ENCODE data around the gene ALPG.
"Not testable (repeated sequence)": the region's sequence is repeated elsewhere in the genome, so short reads cannot be mapped to it uniquely, and the experiment has no call there.

The ALPG gene

DNA sequence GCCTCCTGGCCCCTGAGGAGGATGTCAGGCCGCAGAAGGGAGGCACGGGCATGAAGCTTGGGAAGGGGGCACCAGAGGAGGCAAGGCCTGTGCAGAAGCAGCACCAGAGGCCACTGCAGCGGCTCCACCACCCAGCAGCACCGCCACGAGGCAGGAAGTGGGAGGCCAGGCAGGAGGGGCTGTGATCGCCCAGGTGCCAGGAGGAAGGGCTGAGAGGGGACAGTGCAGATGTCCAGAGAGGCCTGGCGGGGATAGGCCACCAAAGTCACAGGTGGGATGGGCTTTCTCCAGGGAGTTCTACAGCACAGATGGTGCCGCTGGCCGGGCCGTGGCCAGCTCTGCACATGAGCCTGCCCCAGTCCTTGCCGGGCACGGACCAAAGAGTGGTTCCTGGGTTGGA is 43.3 kb downstream of the ALPG start:
- Histone ChIP-seq H4K12ac (ENCODE audit: low read depth, low read length) (no peak overlapping the region), H3K9ac (ENCODE audit: low read length) (no peak overlapping the region), H3K9me3 (ENCODE audit: insufficient read depth, low read depth, low read length) (no peaks in the 10 kb centered on the region), H3K18ac (ENCODE audit: low read length) (no peak overlapping the region), H4K91ac (ENCODE audit: low read depth, low read length) (no peak overlapping the region), H3K4me1 (ENCODE audit: control insufficient read depth in 1 of 2, insufficient read depth in 2 of 2, low read length in 2 of 2) (no peaks in the 10 kb centered on the region), H3K4me3 (ENCODE audit: low read depth, low read length) (no peak overlapping the region), H3K23ac (ENCODE audit: low read length) (no peak overlapping the region), H3K79me2 (ENCODE audit: control insufficient read depth, insufficient read depth, low read length, poor library complexity) (no peaks in the 10 kb centered on the region), H2AFZ (ENCODE audit: insufficient read depth, low read length, poor library complexity) (no peak overlapping the region), H3K27me3 (ENCODE audit: insufficient read depth, low read length) (no peaks in the 10 kb centered on the region), H2BK5ac (ENCODE audit: low read depth, low read length, poor library complexity) (no peak overlapping the region), H3K36me3 (ENCODE audit: control insufficient read depth in 1 of 2, insufficient read depth in 2 of 2, low read length in 2 of 2) (no peaks in the 10 kb centered on the region), H3K14ac (ENCODE audit: low read length) (no peak overlapping the region), H2AK5ac (ENCODE audit: low read length) (no peak overlapping the region), H4K8ac (ENCODE audit: low read depth, low read length) (no peak overlapping the region), H3K4ac (ENCODE audit: low read depth, low read length) (no peak overlapping the region), H3K79me1 (ENCODE audit: low read length) (no peaks in the 10 kb centered on the region), H2BK12ac (ENCODE audit: low read length) (no peak overlapping the region), H2BK120ac (ENCODE audit: insufficient read depth, low read length, poor library complexity) (no peak overlapping the region), H3K27ac (ENCODE audit: low read depth, low read length) (no peak overlapping the region), H3K4me2 (ENCODE audit: low read length) (no peak overlapping the region)
- WGBS (ENCODE audit: extremely low coverage, insufficient coverage, insufficient read length), result no CpG with 5 or more reads among the region's 12 CpGs
- no peak for DNase-seq

- H3K79me1 ChIP-seq (ENCODE audit: low read length); H3K23ac ChIP-seq (ENCODE audit: low read length); H3K79me2 ChIP-seq (ENCODE audit: control insufficient read depth, insufficient read depth, low read length, poor library complexity); H4K8ac ChIP-seq (ENCODE audit: low read depth, low read length); H2AFZ ChIP-seq (ENCODE audit: insufficient read depth, low read length, poor library complexity); H3K18ac ChIP-seq (ENCODE audit: low read length); H3K36me3 ChIP-seq (ENCODE audit: control insufficient read depth in 1 of 2, insufficient read depth in 2 of 2, low read length in 2 of 2); H3K27me3 ChIP-seq (ENCODE audit: insufficient read depth, low read length); H3K4me2 ChIP-seq (ENCODE audit: low read length); H3K9me3 ChIP-seq (ENCODE audit: insufficient read depth, low read depth, low read length); H2BK120ac ChIP-seq (ENCODE audit: insufficient read depth, low read length, poor library complexity); H3K4me3 ChIP-seq (ENCODE audit: low read depth, low read length); H4K12ac ChIP-seq (ENCODE audit: low read depth, low read length); H3K27ac ChIP-seq (ENCODE audit: low read depth, low read length); H3K4me1 ChIP-seq (ENCODE audit: control insufficient read depth in 1 of 2, insufficient read depth in 2 of 2, low read length in 2 of 2); H4K91ac ChIP-seq (ENCODE audit: low read depth, low read length); H3K4ac ChIP-seq (ENCODE audit: low read depth, low read length); H2AK5ac ChIP-seq (ENCODE audit: low read length); H2BK12ac ChIP-seq (ENCODE audit: low read length); DNase-seq; H3K14ac ChIP-seq (ENCODE audit: low read length); H3K9ac ChIP-seq (ENCODE audit: low read length); H2BK5ac ChIP-seq (ENCODE audit: low read depth, low read length, poor library complexity): not testable (repeated sequence)
- WGBS (ENCODE audit: extremely low coverage, insufficient coverage, insufficient read length), result no CpG with 5 or more reads among the region's 3 CpGs
Measured at GRCh38 chr2:232451645-232452044, 45.0 kb downstream of the ALPG start.

DNA sequence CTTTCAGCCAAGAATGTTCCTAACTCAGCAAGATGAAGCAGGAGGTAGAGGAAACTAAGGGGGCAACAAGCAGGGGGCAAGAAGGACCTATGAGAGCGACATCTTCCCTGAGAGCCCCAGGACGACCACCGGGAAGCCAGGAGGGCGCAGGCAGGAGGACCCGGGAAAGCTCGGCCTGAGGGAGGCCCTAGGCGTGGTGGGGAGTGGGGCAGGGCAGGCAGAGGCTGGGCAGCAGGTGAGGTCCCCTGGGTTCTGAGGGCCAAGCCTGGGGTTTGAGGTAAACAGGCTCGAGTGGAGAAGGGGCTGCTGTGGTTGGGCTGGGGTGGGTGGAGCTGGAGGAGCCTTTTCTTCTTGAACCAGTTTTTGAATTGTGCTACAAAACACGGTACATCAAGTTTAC is 48.0 kb downstream of the ALPG start:
- Histone ChIP-seq H3K79me1 (ENCODE audit: low read length) (no peaks in the 10 kb centered on the region), H2AK5ac (ENCODE audit: low read length) (no peak overlapping the region), H3K79me2 (ENCODE audit: control insufficient read depth, insufficient read depth, low read length, poor library complexity) (no peaks in the 10 kb centered on the region), H2BK5ac (ENCODE audit: low read depth, low read length, poor library complexity) (no peak overlapping the region), H3K36me3 (ENCODE audit: control insufficient read depth in 1 of 2, insufficient read depth in 2 of 2, low read length in 2 of 2) (no peaks in the 10 kb centered on the region), H4K12ac (ENCODE audit: low read depth, low read length) (no peak overlapping the region), H3K4me2 (ENCODE audit: low read length) (no peak overlapping the region), H3K9me3 (ENCODE audit: insufficient read depth, low read depth, low read length) (peaks cover 4% of the 10 kb centered on the region), H3K27ac (ENCODE audit: low read depth, low read length) (no peak overlapping the region), H3K4ac (ENCODE audit: low read depth, low read length) (no peak overlapping the region), H2AFZ (ENCODE audit: insufficient read depth, low read length, poor library complexity) (no peak overlapping the region), H3K4me3 (ENCODE audit: low read depth, low read length) (no peak overlapping the region), H3K14ac (ENCODE audit: low read length) (no peak overlapping the region), H4K8ac (ENCODE audit: low read depth, low read length) (no peak overlapping the region), H3K23ac (ENCODE audit: low read length) (no peak overlapping the region), H2BK120ac (ENCODE audit: insufficient read depth, low read length, poor library complexity) (no peak overlapping the region), H3K4me1 (ENCODE audit: control insufficient read depth in 1 of 2, insufficient read depth in 2 of 2, low read length in 2 of 2) (no peaks in the 10 kb centered on the region), H3K9ac (ENCODE audit: low read length) (no peak overlapping the region), H2BK12ac (ENCODE audit: low read length) (no peak overlapping the region), H4K91ac (ENCODE audit: low read depth, low read length) (no peak overlapping the region), H3K27me3 (ENCODE audit: insufficient read depth, low read length) (no peaks in the 10 kb centered on the region), H3K18ac (ENCODE audit: low read length) (no peak overlapping the region)
- DNase-seq, result no peak
- no CpG with 5 or more reads among the region's 9 CpGs for WGBS (ENCODE audit: extremely low coverage, insufficient coverage, insufficient read length)

DNA sequence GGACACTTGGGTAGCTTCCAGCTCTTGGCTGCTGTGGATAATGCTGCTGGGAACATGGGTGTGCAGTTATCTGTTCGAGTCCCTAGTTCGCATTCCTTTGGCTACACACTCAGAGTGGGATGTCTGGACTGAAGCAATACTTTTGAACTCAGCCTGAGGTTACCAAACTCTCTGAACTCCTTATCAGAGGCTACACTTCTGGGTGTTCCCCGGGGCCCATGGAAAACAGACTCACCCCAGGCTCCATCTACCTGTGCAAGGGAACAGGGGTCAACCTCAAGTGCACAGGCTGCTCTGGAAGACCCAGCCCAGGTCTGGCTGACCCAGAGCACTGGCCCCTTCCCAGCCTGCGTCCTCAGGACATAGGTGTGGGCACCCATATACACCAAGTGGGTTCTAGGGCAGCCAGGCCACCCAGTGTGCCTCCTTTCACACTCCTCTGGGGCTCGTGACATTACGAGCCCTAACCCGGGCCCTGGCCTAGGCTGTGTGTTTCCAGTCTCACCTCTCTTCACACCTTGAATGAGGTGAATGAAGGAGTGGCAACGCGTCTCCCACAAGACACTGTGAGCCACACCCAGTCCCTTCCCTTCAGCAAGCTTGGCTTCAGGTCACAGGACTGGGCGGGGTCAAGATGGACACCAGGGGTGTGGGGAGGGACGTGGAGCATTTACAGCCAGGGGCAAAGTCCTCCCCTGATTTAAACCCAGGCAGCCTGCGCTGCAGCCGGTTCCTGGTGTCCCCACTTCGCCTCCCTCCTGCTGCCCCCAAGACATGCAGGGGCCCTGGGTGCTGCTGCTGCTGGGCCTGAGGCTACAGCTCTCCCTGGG is 49.0 kb downstream of the ALPG start, which contains the start of gene ALPI:
TSS of gene ALPI (plus strand) at position 728 of the 830 bp plus-strand sequence. CDS start at position 775, 47 bp downstream.
- Histone ChIP-seq H3K14ac (ENCODE audit: low read length) (no peak within 1 kb of the TSS), H4K8ac (ENCODE audit: low read depth, low read length) (no peak within 1 kb of the TSS), H3K4me3 (ENCODE audit: low read depth, low read length) (no peak within 1 kb of the TSS), H2BK12ac (ENCODE audit: low read length) (no peak within 1 kb of the TSS), H3K36me3 (ENCODE audit: control insufficient read depth in 1 of 2, insufficient read depth in 2 of 2, low read length in 2 of 2) (no peaks in the 10 kb centered on the region), H4K12ac (ENCODE audit: low read depth, low read length) (no peak within 1 kb of the TSS), H3K4me2 (ENCODE audit: low read length) (no peak within 1 kb of the TSS), H2BK5ac (ENCODE audit: low read depth, low read length, poor library complexity) (no peak within 1 kb of the TSS), H3K4me1 (ENCODE audit: control insufficient read depth in 1 of 2, insufficient read depth in 2 of 2, low read length in 2 of 2) (no peaks in the 10 kb centered on the region), H3K79me1 (ENCODE audit: low read length) (no peaks in the 10 kb centered on the region), H3K27ac (ENCODE audit: low read depth, low read length) (no peak within 1 kb of the TSS), H3K9ac (ENCODE audit: low read length) (no peak within 1 kb of the TSS), H3K79me2 (ENCODE audit: control insufficient read depth, insufficient read depth, low read length, poor library complexity) (no peaks in the 10 kb centered on the region), H3K18ac (ENCODE audit: low read length) (no peak within 1 kb of the TSS), H3K4ac (ENCODE audit: low read depth, low read length) (no peak within 1 kb of the TSS), H2AK5ac (ENCODE audit: low read length) (no peak within 1 kb of the TSS), H2BK120ac (ENCODE audit: insufficient read depth, low read length, poor library complexity) (no peak within 1 kb of the TSS), H4K91ac (ENCODE audit: low read depth, low read length) (no peak within 1 kb of the TSS), H3K27me3 (ENCODE audit: insufficient read depth, low read length) (no peaks in the 10 kb centered on the region), H3K23ac (ENCODE audit: low read length) (no peak within 1 kb of the TSS), H3K9me3 (ENCODE audit: insufficient read depth, low read depth, low read length) (peaks cover 6% of the 10 kb centered on the region), H2AFZ (ENCODE audit: insufficient read depth, low read length, poor library complexity) (no peak within 1 kb of the TSS)
- no peak for DNase-seq
- WGBS (ENCODE audit: extremely low coverage, insufficient coverage, insufficient read length), result no CpG with 5 or more reads among the region's 14 CpGs
